Psoas muscle (tissue), 8 donors: Measurements from ENCODE around the gene CLUH. TPM values are rescaled to one million over a fixed set of nuclear protein-coding genes. Genes with fewer than 3 reads are reported as not detected.
A peak's percentile ranks its signal among the peaks of the same experiment; 100 is the strongest.
"Not testable (repeated sequence)": the region's sequence is repeated elsewhere in the genome, so short reads cannot be mapped to it uniquely, and the experiment has no call there.

ENCODE experiments used
- ATAC-seq, 4 donors: fragments of 200-7000 bp; cut with Tn5 transposase; one replicate each; pipeline ENCODE4 v1.9.1; 2020; ENCODE audit warnings: moderate library complexity in 3 of 4, mild to moderate bottlenecking in 2 of 4
- DNase-seq, 2 donors: peaks; one replicate each; pipeline ENCODE4 v3.0.0-alpha.2; 2020
- H3K27ac ChIP-seq: fragments of 200-600 bp; one replicate; pipeline ENCODE4 v1.8.0; 2022
- H3K27me3 ChIP-seq, 3 donors: fragments of 200-600 bp in 1 of 3; one replicate each; pipeline versions ENCODE4 v1.6.1 to v1.8.0; 2013 to 2022; ENCODE audit warnings: low read length in 2 of 3, mild to moderate bottlenecking in 2 of 3, moderate library complexity in 1 of 3; ENCODE audit not compliant: insufficient read depth in 3 of 3
- H3K36me3 ChIP-seq, 2 donors: fragments of 200-600 bp in 1 of 2; one replicate each; pipeline versions ENCODE4 v1.6.1 to v1.8.0; 2013 to 2022; ENCODE audit warnings: low read depth in 1 of 2, mild to moderate bottlenecking in 1 of 2, moderate library complexity in 1 of 2; ENCODE audit not compliant: insufficient read depth in 1 of 2
- H3K4me1 ChIP-seq: fragments of 200-600 bp; one replicate; pipeline ENCODE4 v1.8.0; 2022
- H3K4me3 ChIP-seq: fragments of 200-600 bp; one replicate; pipeline ENCODE4 v1.8.0; 2022; ENCODE audit warnings: mild to moderate bottlenecking
- H3K9me3 ChIP-seq: fragments of 200-600 bp; one replicate; pipeline ENCODE4 v1.8.0; 2022
- CTCF ChIP-seq: fragments of 200-600 bp; IDR thresholded peaks from one replicate; pipeline ENCODE4 v1.8.0; 2022; ENCODE audit warnings: antibody characterized with exemption
- WGBS, 3 donors: extraction: QIAGEN DNeasy Blood & Tissue Kit; methylation state at CpG; one replicate each; pipeline versions ENCODE4 v1.1.6 to v1.1.7; 2013; 5-methylcytosine and 5-hydroxymethylcytosine counted together
- intact Hi-C, 2 donors: fragments of 100-400 bp; cut with DNase I; formaldehyde crosslinking; loops; one replicate each; pipeline versions ENCODE4 v1.11.0 to v1.14.2; 2022
- polyA plus RNA-seq, 3 donors: library from polyadenylated mRNA; stranded (reverse); fragments of 200-250 nt; gene quantifications; one replicate each; pipeline ENCODE4 v1.2.3, GENCODE V29; 2013
- total RNA-seq, 4 donors: library from RNA; stranded (reverse); fragmentation: NEBNext Ultra II Directional in 2 of 4; extraction: Animal tissue kit (Norgen Biotek cat#: 25700) in 2 of 4; gene quantifications; one replicate each; pipeline versions ENCODE4 v1.2.1 to v1.2.4, GENCODE V29; 2021 to 2023
- donor health status: healthy with polysubstance abuse.
- donor health status: DM: no; HTN: no; CAD: no; lungs with moderate emphysema.
- donor health status: Bipolar disorder and iron deficiency.
- donor health status: healthy.
- donor health status: DM: yes; HTN: yes; CAD: no.
- donor health status: DM: no; HTN: no; CAD: no.
- donor health status: DM: no; HTN: no; CAD: no.
- donor health status: DM: yes; HTN: yes; CAD: no.

The CLUH gene
- total and polyA plus RNA-seq, 7 donors, result 92.2 to 218 (median 121) TPM

GRCh38 chr17:2656283-2656682 lies 55.3 kb downstream of the CLUH start:
- Histone ChIP-seq H3K4me3 (no peak overlapping the region), H3K27me3 (no peaks in the 10 kb centered on the region), H3K27ac (peak overlapping the region; percentile 42), H3K4me1 (peaks cover 13% of the 10 kb centered on the region), H3K36me3 (peaks cover 0 to 5% of the 10 kb centered on the region in 2 donors), H3K9me3 (no peaks in the 10 kb centered on the region)
- ATAC-seq (peak; percentile 43 to 77 (median 62)), DNase-seq (no peak)
- intact Hi-C loops, result loop anchor here in 1 of 2 donors (10.0 kb wide), 1 partner anchor 51 kb away; no protein-coding TSS in a partner anchor
- 0 to 19% (median 0%) methylated on average over 1 of the region's 1 CpG for WGBS, 3 donors
- no peak for TF ChIP-seq CTCF

- H3K9me3 ChIP-seq, result no peaks in the 10 kb centered on the region
- intact Hi-C loops, result loop anchor here in 1 of 2 donors (10.0 kb wide), 1 partner anchor 51 kb away; no protein-coding TSS in a partner anchor
- WGBS, 3 donors, result 53 to 67% (median 61%) methylated on average over 7 of the region's 7 CpGs
- H3K4me1 ChIP-seq, result peaks cover 19% of the 10 kb centered on the region
- no peak for TF ChIP-seq CTCF
- no peak overlapping the region for H3K27ac ChIP-seq
- DNase-seq (no peak), ATAC-seq (no peak)
- no peaks in the 10 kb centered on the region for H3K27me3 ChIP-seq
- no peak overlapping the region for H3K4me3 ChIP-seq
- H3K36me3 ChIP-seq, result peaks cover 0 to 5% of the 10 kb centered on the region in 2 donors
Measured at GRCh38 chr17:2655546-2655945, 56.0 kb downstream of the CLUH start.

GRCh38 chr17:2652911-2653310 lies 58.7 kb downstream of the CLUH start:
- H3K27ac ChIP-seq, H3K9me3 ChIP-seq, ATAC-seq, H3K36me3 ChIP-seq, H3K4me3 ChIP-seq, H3K27me3 ChIP-seq, DNase-seq: not testable (repeated sequence)
- peaks cover 20% of the 10 kb centered on the region for H3K4me1 ChIP-seq
- intact Hi-C loops, result loop anchor here in 1 of 2 donors (10.0 kb wide), 1 partner anchor 48 kb away; no protein-coding TSS in a partner anchor
- 87 to 91% (median 89%) methylated on average over 3 of the region's 3 CpGs for WGBS, 3 donors

- no peaks in the 10 kb centered on the region for H3K9me3 ChIP-seq
- ATAC-seq, result peak in 1 of 4 donors; percentile 4
- TF ChIP-seq CTCF, result no peak
- peaks cover 13% of the 10 kb centered on the region for H3K4me1 ChIP-seq
- no peak for DNase-seq
- no peak overlapping the region for H3K4me3 ChIP-seq
- H3K27ac ChIP-seq, result no peak overlapping the region
- intact Hi-C loops, result no loop called here
- H3K27me3 ChIP-seq, result no peaks in the 10 kb centered on the region
- peaks cover 3 to 24% of the 10 kb centered on the region in 2 donors for H3K36me3 ChIP-seq
- 94 to 98% (median 95%) methylated on average over 11 of the region's 11 CpGs for WGBS, 3 donors
Measured at GRCh38 chr17:2649191-2649590, 62.4 kb downstream of the CLUH start.

DNA sequence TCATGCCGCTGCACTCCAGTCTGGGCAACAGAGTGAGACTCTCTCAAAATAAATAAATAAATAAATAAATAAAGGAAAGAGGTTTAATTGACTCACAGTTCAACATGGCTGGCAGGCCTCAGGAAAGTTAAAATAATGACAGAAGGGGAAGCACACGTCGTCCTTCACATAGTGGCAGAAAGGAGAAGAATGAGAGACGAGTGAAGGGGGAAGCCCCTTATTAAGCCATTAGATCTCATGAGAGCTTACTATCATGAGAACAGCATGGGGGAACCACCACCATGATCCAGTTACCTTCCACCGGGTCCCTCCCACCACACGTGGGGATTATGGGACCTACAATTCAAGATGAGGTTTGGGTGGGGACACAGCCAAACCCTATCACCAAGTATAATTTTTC lies 63.6 kb downstream of the CLUH start:
- H3K27me3 ChIP-seq, result no peaks in the 10 kb centered on the region
- H3K36me3 ChIP-seq, result peaks cover 3 to 29% of the 10 kb centered on the region in 2 donors
- no peak for DNase-seq
- H3K9me3 ChIP-seq, result no peaks in the 10 kb centered on the region
- 93 to 100% (median 97%) methylated on average over 6 of the region's 6 CpGs for WGBS, 3 donors
- no peak for ATAC-seq
- no peak for TF ChIP-seq CTCF
- no peak overlapping the region for H3K4me3 ChIP-seq
- H3K27ac ChIP-seq, result no peak overlapping the region
- peaks cover 13% of the 10 kb centered on the region for H3K4me1 ChIP-seq
- intact Hi-C loops, result no loop called here
